Testis (tissue), 3 donors: Measurements from ENCODE around the gene MAN2B2. TPM values are rescaled to one million over a fixed set of nuclear protein-coding genes. Genes with fewer than 3 reads are reported as not detected.
"Not testable (repeated sequence)": the region's sequence is repeated elsewhere in the genome, so short reads cannot be mapped to it uniquely, and the experiment has no call there.

Experiments
- DNase-seq: peaks from one replicate; pipeline ENCODE4 v3.0.0-alpha.2; 2019
- H3K27ac ChIP-seq, 2 donors: fragments of 200-600 bp; sonication (generic); one replicate each; pipeline ENCODE4 v1.5.1; 2019
- H3K27me3 ChIP-seq: fragments of 200-600 bp; sonication (generic); one replicate; pipeline ENCODE4 v1.5.1; 2019
- H3K36me3 ChIP-seq: fragments of 200-600 bp; sonication (generic); one replicate; pipeline ENCODE4 v1.5.1; 2017; ENCODE audit warnings: low read depth; ENCODE audit errors: missing control alignments
- H3K4me1 ChIP-seq: fragments of 200-600 bp; sonication (generic); one replicate; pipeline ENCODE4 v1.5.1; 2019
- H3K4me3 ChIP-seq, 2 donors: fragments of 200-600 bp; sonication (generic); one replicate each; pipeline ENCODE4 v1.5.1; 2017 to 2019
- H3K9me3 ChIP-seq: fragments of 200-600 bp; sonication (generic); one replicate; pipeline ENCODE4 v1.5.1; 2017
- POLR2A ChIP-seq: fragments of 450-650 bp; IDR thresholded peaks from one replicate; pipeline ENCODE4 v1.6.1; 2017; ENCODE audit warnings: antibody characterized with exemption, mild to moderate bottlenecking, moderate library complexity
- WGBS, 2 donors: methylation state at CpG; one replicate each; pipeline ENCODE4 v1.1.5; 2018; 5-methylcytosine and 5-hydroxymethylcytosine counted together
- intact Hi-C: fragments of 100-400 bp; cut with DNase I; formaldehyde crosslinking; loops from one replicate; pipeline ENCODE4 v1.15.1; 2023; ENCODE audit warnings: low total_unique reads
- polyA plus RNA-seq: library from polyadenylated mRNA; stranded (reverse); fragments of 350-450 nt; fragmentation: Illumina TruSeq; extraction: RNeasy Lipid Tissue Mini Kit (QIAGEN cat#74804); gene quantifications from one replicate; pipeline ENCODE4 v1.2.3, GENCODE V29; 2014; ENCODE audit warnings: low read depth, low replicate concordance; ENCODE audit not compliant: insufficient read depth
- total RNA-seq, 2 donors: library from RNA; depleted of rRNA; stranded (reverse); fragments of >200 nt; gene quantifications; one replicate each; pipeline ENCODE4 v1.2.3, GENCODE V29; 2016
- TF ChIP-seq, protein P1 (sequence below), 3 experiments: fragments of 450-650 bp in 2 of 3; fragments of 200-600 bp in 1 of 3; sonication (generic) in 1 of 3; IDR thresholded peaks; one replicate each; pipeline ENCODE4 v1.5.1; 2016 to 2019; ENCODE audit warnings: antibody characterized with exemption in 3 of 3, mild to moderate bottlenecking in 2 of 3, moderate library complexity in 1 of 3

Gene MAN2B2
- total and polyA plus RNA-seq, 3 donors from 2014 or later, result 15.0 to 23.7 (median 17.0) TPM

DNA sequence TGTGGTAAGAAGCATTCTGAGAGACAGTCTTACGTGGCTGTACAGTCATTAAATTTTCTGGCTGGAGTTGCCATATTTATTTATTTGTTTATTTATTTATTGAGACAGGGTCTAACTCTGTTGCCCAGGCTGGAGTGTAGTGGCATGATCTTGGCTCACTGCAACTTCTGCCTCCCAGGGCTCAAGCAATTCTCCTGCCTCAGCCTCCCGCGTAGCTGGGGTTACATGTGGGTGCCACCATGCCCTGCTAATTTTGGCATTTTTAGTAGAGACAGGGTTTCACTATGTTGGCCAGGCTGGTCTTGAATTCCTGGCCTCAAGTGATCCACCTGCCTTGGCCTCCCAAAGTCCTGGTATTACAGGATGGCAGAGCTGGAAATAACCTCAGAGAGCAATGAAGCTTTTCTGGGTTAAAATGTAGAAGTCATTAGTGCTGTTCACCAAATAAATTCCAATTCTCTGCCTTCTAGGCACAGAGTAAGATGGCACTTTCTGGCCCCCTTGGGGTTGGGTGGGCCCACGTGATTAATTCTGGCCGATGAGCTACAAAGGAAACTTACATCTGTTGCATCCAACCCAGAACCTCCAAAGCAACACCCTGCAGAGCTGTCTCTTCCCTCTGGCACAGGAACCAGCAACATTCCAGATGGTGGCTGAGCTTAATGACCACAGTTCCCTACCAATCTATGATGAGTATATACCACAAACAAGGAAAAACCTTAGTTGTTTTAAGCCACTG lies 70.0 kb downstream of the MAN2B2 start:
- intact Hi-C loops, result no loop called here
- no peak for DNase-seq
- no peaks in the 10 kb centered on the region for H3K27me3 ChIP-seq
- H3K27ac ChIP-seq, result no peak overlapping the region
- 70 to 76% methylated on average over 5 of the region's 5 CpGs for WGBS, 2 donors
- TF ChIP-seq POLR2A, result no peak
- TF ChIP-seq, protein P1, sequence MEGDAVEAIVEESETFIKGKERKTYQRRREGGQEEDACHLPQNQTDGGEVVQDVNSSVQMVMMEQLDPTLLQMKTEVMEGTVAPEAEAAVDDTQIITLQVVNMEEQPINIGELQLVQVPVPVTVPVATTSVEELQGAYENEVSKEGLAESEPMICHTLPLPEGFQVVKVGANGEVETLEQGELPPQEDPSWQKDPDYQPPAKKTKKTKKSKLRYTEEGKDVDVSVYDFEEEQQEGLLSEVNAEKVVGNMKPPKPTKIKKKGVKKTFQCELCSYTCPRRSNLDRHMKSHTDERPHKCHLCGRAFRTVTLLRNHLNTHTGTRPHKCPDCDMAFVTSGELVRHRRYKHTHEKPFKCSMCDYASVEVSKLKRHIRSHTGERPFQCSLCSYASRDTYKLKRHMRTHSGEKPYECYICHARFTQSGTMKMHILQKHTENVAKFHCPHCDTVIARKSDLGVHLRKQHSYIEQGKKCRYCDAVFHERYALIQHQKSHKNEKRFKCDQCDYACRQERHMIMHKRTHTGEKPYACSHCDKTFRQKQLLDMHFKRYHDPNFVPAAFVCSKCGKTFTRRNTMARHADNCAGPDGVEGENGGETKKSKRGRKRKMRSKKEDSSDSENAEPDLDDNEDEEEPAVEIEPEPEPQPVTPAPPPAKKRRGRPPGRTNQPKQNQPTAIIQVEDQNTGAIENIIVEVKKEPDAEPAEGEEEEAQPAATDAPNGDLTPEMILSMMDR (IDR thresholded peaks at IDR 0.05), result no peak
- no peak overlapping the region for H3K4me3 ChIP-seq
- H3K9me3 ChIP-seq, result no peaks in the 10 kb centered on the region
- H3K36me3 ChIP-seq, result no peaks in the 10 kb centered on the region
- H3K4me1 ChIP-seq, result peaks cover 22% of the 10 kb centered on the region

DNA sequence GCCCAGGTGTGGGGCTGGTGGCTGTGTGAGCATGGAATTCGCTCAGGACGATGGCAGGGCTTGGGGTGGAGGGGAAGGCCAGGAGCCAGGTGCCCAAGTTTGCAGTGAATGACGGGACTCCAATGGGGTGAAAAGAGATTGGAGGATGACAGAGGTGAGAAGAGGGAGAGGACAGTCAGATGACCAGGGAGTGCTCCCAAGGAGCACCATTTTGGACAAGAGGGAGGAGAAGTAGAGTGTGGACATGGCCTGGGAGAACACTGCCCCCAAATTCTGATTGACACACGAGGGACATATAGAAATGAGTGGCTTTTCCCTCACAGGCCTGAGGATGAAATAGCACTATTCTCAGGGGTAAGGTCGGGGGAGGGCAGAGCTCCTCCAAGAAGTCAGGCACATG lies 72.2 kb downstream of the MAN2B2 start:
- H3K27me3 ChIP-seq, result no peaks in the 10 kb centered on the region
- intact Hi-C loops, result no loop called here
- H3K27ac ChIP-seq, result no peak overlapping the region
- TF ChIP-seq, protein P1 (IDR thresholded peaks at IDR 0.05), result no peak
- no peak for TF ChIP-seq POLR2A
- no peak for DNase-seq
- peaks cover 17% of the 10 kb centered on the region for H3K4me1 ChIP-seq
- WGBS, 2 donors, result 88 to 90% methylated on average over 5 of the region's 5 CpGs
- H3K4me3 ChIP-seq, result no peak overlapping the region
- H3K36me3 ChIP-seq, result no peaks in the 10 kb centered on the region
- H3K9me3 ChIP-seq, result no peaks in the 10 kb centered on the region

DNA sequence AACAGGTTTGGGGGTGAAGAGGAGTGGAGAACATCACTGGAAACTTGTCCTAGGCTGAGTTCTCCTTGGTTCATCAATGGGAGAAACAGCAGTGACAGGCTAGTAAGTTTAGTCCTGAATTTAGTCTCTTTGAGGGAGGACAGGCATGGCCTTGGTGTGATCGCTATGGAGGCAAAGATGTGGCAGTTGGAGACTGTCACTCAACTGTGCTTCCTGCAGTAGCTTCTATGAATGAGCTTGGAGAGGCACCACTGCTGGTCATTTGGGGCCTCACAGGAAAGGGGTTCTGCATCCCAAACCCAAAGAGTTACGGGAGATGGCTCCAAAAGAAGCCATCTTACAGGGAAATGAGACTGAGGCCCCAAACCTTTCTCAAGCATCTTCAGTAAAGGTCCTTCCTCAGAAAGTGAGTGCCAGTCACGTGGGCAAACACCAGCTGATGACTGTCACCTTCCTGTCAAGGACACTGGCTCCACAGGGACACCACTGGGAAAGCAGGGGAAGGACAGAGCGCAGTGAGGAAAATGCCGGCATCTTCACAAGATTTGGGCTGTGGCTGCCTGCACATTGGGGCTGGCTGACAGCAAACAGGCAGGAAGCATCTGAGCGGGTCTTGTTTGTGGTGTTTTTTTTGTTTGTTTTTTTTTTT lies 72.7 kb downstream of the MAN2B2 start:
- H3K9me3 ChIP-seq, result no peaks in the 10 kb centered on the region
- H3K27ac ChIP-seq, result no peak overlapping the region
- H3K36me3 ChIP-seq, result no peaks in the 10 kb centered on the region
- peaks cover 12% of the 10 kb centered on the region for H3K4me1 ChIP-seq
- intact Hi-C loops, result no loop called here
- H3K4me3 ChIP-seq, result no peak overlapping the region
- DNase-seq, result no peak
- WGBS, 2 donors, result 63 to 75% methylated on average over 6 of the region's 6 CpGs
- TF ChIP-seq, protein P1 (IDR thresholded peaks at IDR 0.05), result no peak
- TF ChIP-seq POLR2A, result no peak
- H3K27me3 ChIP-seq, result no peaks in the 10 kb centered on the region

DNA sequence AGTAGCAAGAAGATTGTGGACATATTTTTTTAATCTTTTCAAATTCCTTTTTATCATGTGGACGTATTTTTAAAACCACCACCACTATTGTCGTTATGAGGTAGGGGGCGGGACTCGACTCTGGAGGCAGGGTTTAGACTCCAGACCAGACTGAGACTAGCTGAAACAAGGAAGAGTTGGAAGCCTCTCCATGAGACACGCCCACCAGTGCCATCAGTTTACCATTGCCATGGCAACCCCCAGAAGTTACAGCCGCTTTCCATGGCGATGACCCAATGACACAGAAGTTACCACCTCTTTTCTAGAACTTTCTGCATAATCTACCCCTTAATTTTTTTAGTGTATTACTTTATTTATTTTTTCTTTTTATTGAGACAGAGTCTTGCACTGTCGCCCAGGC lies 74.2 kb downstream of the MAN2B2 start:
- Histone ChIP-seq H3K4me3 (no peak overlapping the region), H3K27me3 (no peaks in the 10 kb centered on the region), H3K36me3 (no peaks in the 10 kb centered on the region), H3K9me3 (no peaks in the 10 kb centered on the region), H3K4me1 (no peaks in the 10 kb centered on the region), H3K27ac (no peak overlapping the region)
- no peak for DNase-seq
- TF ChIP-seq, protein P1 (IDR thresholded peaks at IDR 0.05), result no peak
- intact Hi-C loops, result no loop called here
- WGBS, 2 donors, result 89 to 93% methylated on average over 8 of the region's 8 CpGs

DNA sequence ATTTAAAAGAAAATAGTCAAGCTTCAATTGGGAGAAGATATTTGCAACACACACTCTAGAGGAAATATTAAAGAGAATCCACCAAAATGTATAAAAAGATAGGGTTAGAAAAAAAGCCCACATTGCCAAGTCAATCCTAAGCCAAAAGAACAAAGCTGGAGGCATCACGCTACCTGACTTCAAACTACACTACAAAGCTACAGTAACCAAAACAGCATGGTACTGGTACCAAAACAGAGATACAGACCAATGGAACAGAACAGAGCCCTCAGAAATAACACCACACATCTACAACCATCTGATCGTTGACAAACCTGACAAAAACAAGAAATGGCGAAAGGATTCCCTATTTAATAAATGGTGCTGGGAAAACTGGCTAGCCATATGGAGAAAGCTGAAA lies 79.2 kb downstream of the MAN2B2 start:
- H3K27ac ChIP-seq, H3K9me3 ChIP-seq, H3K27me3 ChIP-seq, H3K36me3 ChIP-seq, intact Hi-C loops, H3K4me3 ChIP-seq, H3K4me1 ChIP-seq, DNase-seq: not testable (repeated sequence)
- 78 to 80% methylated on average over 1 to 3 of the region's 3 CpGs for WGBS, 2 donors

DNA sequence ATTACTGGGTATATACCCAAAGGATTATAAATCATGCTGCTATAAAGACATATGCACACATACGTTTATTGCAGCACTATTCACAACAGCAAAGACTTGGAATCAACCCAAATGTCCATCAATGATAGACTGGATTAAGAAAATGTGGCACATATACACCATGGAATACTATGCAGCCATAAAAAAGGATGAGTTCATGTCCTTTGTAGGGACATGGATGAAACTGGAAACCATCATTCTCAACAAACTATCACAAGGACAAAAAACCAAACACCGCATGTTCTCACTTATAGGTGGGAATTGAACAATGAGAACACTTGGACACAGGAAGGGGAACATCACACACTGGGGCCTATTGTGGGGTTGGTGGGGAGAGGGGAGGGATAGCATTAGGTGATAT lies 80.3 kb downstream of the MAN2B2 start:
- intact Hi-C loops, H3K9me3 ChIP-seq, H3K36me3 ChIP-seq, DNase-seq, H3K4me3 ChIP-seq, H3K27me3 ChIP-seq, H3K27ac ChIP-seq: not testable (repeated sequence)
- H3K4me1 ChIP-seq, result peaks cover 15% of the 10 kb centered on the region
- WGBS, 2 donors, result 92 to 95% methylated on average over 2 of the region's 2 CpGs
